ENCODE measurements around the gene IFT57.

DNA sequence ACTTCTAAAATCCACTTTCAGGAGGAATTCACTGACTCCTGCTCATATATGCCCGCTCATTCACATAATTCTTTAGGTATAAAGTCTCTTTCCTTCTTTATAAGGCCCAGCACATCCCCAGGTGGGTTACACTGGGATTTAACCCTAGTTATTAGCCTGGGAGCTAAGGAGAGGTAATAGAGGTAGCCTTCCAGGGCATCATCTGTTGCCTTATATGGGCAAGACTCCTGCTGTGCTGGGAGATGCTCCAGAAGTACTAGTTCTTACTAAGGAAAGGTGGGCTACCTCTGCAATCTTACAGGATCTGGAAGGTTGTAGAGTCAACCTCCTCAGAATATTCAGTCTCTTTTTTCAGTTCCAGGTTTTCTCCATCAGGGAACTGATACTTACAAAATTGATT is 13.1 kb upstream of the IFT57 start:
- TF ChIP-seq POLR2AphosphoS5 (IDR thresholded peaks at IDR 0.05) (no peak), POLR2A (IDR thresholded peaks at IDR 0.05) (no peak), EP300 (IDR thresholded peaks at IDR 0.05; ENCODE audit: low read depth) (no peak)
- TF ChIP-seq, protein P1, sequence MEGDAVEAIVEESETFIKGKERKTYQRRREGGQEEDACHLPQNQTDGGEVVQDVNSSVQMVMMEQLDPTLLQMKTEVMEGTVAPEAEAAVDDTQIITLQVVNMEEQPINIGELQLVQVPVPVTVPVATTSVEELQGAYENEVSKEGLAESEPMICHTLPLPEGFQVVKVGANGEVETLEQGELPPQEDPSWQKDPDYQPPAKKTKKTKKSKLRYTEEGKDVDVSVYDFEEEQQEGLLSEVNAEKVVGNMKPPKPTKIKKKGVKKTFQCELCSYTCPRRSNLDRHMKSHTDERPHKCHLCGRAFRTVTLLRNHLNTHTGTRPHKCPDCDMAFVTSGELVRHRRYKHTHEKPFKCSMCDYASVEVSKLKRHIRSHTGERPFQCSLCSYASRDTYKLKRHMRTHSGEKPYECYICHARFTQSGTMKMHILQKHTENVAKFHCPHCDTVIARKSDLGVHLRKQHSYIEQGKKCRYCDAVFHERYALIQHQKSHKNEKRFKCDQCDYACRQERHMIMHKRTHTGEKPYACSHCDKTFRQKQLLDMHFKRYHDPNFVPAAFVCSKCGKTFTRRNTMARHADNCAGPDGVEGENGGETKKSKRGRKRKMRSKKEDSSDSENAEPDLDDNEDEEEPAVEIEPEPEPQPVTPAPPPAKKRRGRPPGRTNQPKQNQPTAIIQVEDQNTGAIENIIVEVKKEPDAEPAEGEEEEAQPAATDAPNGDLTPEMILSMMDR (IDR thresholded peaks at IDR 0.05), result no peak

All from transverse colon (tissue), 4 donors.